Right atrium auricular region (tissue), 2 donors: Measurements from ENCODE around the gene SCT. TPM values are rescaled to one million over a fixed set of nuclear protein-coding genes. Genes with fewer than 3 reads are reported as not detected.

Source experiments
- DNase-seq: peaks from one replicate; pipeline ENCODE4 v3.0.0-alpha.2; 2019; ENCODE audit warnings: low spot score
- H3K27ac ChIP-seq, 2 donors: fragments of 200-600 bp; sonication (generic); 1 replicate in 1 of 2; 2 replicates in 1 of 2; pipeline ENCODE4 v1.5.1; 2016 to 2019
- H3K27me3 ChIP-seq, 2 donors: fragments of 200-600 bp; sonication (generic); one replicate each; pipeline versions ENCODE4 v1.5.1 to v1.6.0; 2017 to 2019
- H3K36me3 ChIP-seq: fragments of 200-600 bp; sonication (generic); one replicate; pipeline ENCODE4 v1.5.1; 2016
- H3K4me1 ChIP-seq, 2 donors: fragments of 200-600 bp; sonication (generic); one replicate each; pipeline versions ENCODE4 v1.5.1 to v1.6.0; 2017 to 2019
- H3K4me3 ChIP-seq, 2 donors: fragments of 200-600 bp; sonication (generic); 1 replicate in 1 of 2; 2 replicates in 1 of 2; pipeline ENCODE4 v1.5.1; 2017 to 2019; ENCODE audit warnings: mild to moderate bottlenecking in 1 of 2, moderate library complexity in 1 of 2
- H3K9me3 ChIP-seq, 2 donors: fragments of 200-600 bp; sonication (generic); one replicate each; pipeline ENCODE4 v1.5.1; 2019
- CTCF ChIP-seq, 2 donors: fragments of 200-600 bp; sonication (generic); IDR thresholded peaks; one replicate each; pipeline ENCODE4 v1.5.1; 2019; ENCODE audit warnings: antibody characterized with exemption in 2 of 2
- total RNA-seq, 2 donors: library from RNA; depleted of rRNA; stranded (reverse); fragments of >200 nt; gene quantifications; one replicate each; pipeline ENCODE4 v1.1.0, GENCODE V29; 2016

SCT gene
- total RNA-seq, 2 donors from 2014 or later, result not detected

- Histone ChIP-seq H3K4me1 (peaks cover 0 to 30% of the 10 kb centered on the region in 2 donors), H3K27ac (no peak overlapping the region), H3K27me3 (no peaks in the 10 kb centered on the region), H3K36me3 (peaks cover 70% of the 10 kb centered on the region), H3K4me3 (no peak overlapping the region), H3K9me3 (no peaks in the 10 kb centered on the region)
- TF ChIP-seq CTCF (IDR thresholded peaks at IDR 0.05), result no peak
- no peak for DNase-seq
These were observed 15.7 kb downstream of the SCT start for GRCh38 chr11:611001-611996.

GRCh38 chr11:610146-610801 is 16.7 kb downstream of the SCT start:
- no peak for TF ChIP-seq CTCF (IDR thresholded peaks at IDR 0.05)
- Histone ChIP-seq H3K4me3 (no peak overlapping the region), H3K36me3 (peaks cover 80% of the 10 kb centered on the region), H3K4me1 (peaks cover 0 to 30% of the 10 kb centered on the region in 2 donors), H3K27ac (no peak overlapping the region), H3K9me3 (no peaks in the 10 kb centered on the region), H3K27me3 (no peaks in the 10 kb centered on the region)
- no peak for DNase-seq

- peaks cover 0 to 21% of the 10 kb centered on the region in 2 donors for H3K4me1 ChIP-seq
- H3K27ac ChIP-seq, result no peak overlapping the region
- peaks cover 89% of the 10 kb centered on the region for H3K36me3 ChIP-seq
- no peak for TF ChIP-seq CTCF (IDR thresholded peaks at IDR 0.05)
- H3K27me3 ChIP-seq, result no peaks in the 10 kb centered on the region
- no peak for DNase-seq
- H3K4me3 ChIP-seq, result no peak overlapping the region
- H3K9me3 ChIP-seq, result no peaks in the 10 kb centered on the region
These were observed 17.6 kb downstream of the SCT start for GRCh38 chr11:609341-609811.

- Histone ChIP-seq H3K9me3 (no peaks in the 10 kb centered on the region), H3K27me3 (no peaks in the 10 kb centered on the region), H3K36me3 (peaks cover 94% of the 10 kb centered on the region), H3K4me3 (no peak overlapping the region), H3K27ac (no peak overlapping the region), H3K4me1 (peaks cover 0 to 16% of the 10 kb centered on the region in 2 donors)
- no peak for DNase-seq
- no peak for TF ChIP-seq CTCF (IDR thresholded peaks at IDR 0.05)
These were observed 18.2 kb downstream of the SCT start for GRCh38 chr11:608791-609251.

- Histone ChIP-seq H3K27me3 (no peaks in the 10 kb centered on the region), H3K36me3 (peaks cover 100% of the 10 kb centered on the region), H3K9me3 (no peaks in the 10 kb centered on the region), H3K4me1 (peaks cover 0 to 9% of the 10 kb centered on the region in 2 donors), H3K4me3 (no peak overlapping the region), H3K27ac (no peak overlapping the region)
- DNase-seq, result no peak
- no peak for TF ChIP-seq CTCF (IDR thresholded peaks at IDR 0.05)
These were observed 18.9 kb downstream of the SCT start for GRCh38 chr11:607971-608659.
